HEK293T (cell line): ENCODE data around the gene TNFAIP8.
"Not testable (repeated sequence)": the region's sequence is repeated elsewhere in the genome, so short reads cannot be mapped to it uniquely, and the experiment has no call there.

Experiments used
- BHLHE40 ChIP-seq: fragments of 450-650 bp; IDR thresholded peaks from 2 replicates; pipeline ENCODE4 v1.6.1; 2016; ENCODE audit warnings: mild to moderate bottlenecking, moderate library complexity, borderline replicate concordance
- CTBP1 ChIP-seq: fragments of 450-650 bp; IDR thresholded peaks from 2 replicates; pipeline ENCODE4 v1.6.1; 2016; ENCODE audit warnings: borderline replicate concordance
- ELF4 ChIP-seq: fragments of 450-650 bp; IDR thresholded peaks from 2 replicates; pipeline ENCODE4 v1.6.1; 2017; ENCODE audit warnings: antibody characterized with exemption
- FOXA1 ChIP-seq: fragments of 450-650 bp; IDR thresholded peaks from 2 replicates; pipeline ENCODE4 v1.6.1; 2016; ENCODE audit warnings: mild to moderate bottlenecking
- FOXK2 ChIP-seq: fragments of 450-650 bp; IDR thresholded peaks from 2 replicates; pipeline ENCODE4 v1.6.1; 2016; ENCODE audit warnings: mild to moderate bottlenecking
- FOXM1 ChIP-seq: fragments of 450-650 bp; IDR thresholded peaks from 2 replicates; pipeline ENCODE4 v1.6.1; 2017; ENCODE audit warnings: mild to moderate bottlenecking, borderline replicate concordance
- SUZ12 ChIP-seq: fragments of 450-650 bp; IDR thresholded peaks from 2 replicates; pipeline ENCODE4 v1.6.1; 2016; ENCODE audit warnings: mild to moderate bottlenecking
- ZNF384 ChIP-seq: fragments of 450-650 bp; IDR thresholded peaks from 2 replicates; pipeline ENCODE4 v1.6.1; 2016

DNA sequence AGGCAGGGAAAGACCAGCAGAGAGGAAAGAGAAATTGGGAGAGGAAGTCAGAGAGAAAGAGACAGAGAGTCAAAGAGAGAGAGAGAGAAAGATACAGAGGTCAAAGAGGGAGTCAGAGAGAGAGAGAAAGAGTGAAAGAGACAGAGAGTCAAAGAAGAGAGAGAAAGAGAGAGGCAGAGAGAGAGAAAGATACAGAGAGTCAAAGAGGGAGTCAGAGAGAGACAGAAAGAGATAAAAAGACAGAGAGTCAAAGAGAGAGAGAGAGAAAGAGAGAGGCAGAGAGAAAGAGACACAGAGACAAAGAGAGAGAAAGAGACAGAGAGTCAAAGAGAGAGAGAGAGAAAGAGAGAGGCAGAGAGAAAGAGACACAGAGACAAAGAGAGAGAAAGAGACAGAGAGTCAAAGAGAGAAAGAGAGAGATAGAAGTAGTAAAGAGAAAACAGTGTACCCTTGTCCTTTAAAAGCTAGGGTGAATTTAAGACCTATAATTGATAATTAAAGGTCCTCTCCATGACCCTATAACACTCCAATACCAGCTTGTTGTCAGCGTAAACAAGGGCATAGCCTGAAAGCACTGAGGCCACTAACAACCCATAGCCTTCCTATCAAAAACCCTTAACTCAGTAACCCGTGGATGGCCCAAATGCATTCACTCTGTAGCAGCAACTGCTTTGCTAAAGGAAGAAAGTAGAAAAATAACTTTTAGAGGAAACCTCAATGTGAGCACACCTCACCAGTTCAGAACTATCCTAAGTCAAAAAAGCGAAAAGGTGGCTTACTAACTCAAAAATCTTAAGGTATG lies 82.2 kb downstream of the TNFAIP8 start:
- not testable (repeated sequence) for TF ChIP-seq CTBP1, FOXA1, ELF4, FOXK2, FOXM1, ZNF384, BHLHE40, SUZ12
